ENCODE measurements around the gene OR51V1.

GRCh38 chr11:5151713-5152153 lies 48.7 kb downstream of the OR51V1 start:
- no peak for TF ChIP-seq POLR2A (IDR thresholded peaks at IDR 0.05; ENCODE audit: low read length)
- TF ChIP-seq, protein P1, sequence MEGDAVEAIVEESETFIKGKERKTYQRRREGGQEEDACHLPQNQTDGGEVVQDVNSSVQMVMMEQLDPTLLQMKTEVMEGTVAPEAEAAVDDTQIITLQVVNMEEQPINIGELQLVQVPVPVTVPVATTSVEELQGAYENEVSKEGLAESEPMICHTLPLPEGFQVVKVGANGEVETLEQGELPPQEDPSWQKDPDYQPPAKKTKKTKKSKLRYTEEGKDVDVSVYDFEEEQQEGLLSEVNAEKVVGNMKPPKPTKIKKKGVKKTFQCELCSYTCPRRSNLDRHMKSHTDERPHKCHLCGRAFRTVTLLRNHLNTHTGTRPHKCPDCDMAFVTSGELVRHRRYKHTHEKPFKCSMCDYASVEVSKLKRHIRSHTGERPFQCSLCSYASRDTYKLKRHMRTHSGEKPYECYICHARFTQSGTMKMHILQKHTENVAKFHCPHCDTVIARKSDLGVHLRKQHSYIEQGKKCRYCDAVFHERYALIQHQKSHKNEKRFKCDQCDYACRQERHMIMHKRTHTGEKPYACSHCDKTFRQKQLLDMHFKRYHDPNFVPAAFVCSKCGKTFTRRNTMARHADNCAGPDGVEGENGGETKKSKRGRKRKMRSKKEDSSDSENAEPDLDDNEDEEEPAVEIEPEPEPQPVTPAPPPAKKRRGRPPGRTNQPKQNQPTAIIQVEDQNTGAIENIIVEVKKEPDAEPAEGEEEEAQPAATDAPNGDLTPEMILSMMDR (IDR thresholded peaks at IDR 0.05), result no peak
- TF ChIP-seq POLR2AphosphoS2 (conservative IDR thresholded peaks at IDR 0.05; ENCODE audit: low read length), result no peak
- TF ChIP-seq MAZ (IDR thresholded peaks at IDR 0.05; ENCODE audit: borderline replicate concordance, low read depth, low read length), result no peak
- no peak for TF ChIP-seq RAD21 (conservative IDR thresholded peaks at IDR 0.05 in 1 of 2, IDR thresholded peaks at IDR 0.05 in 1 of 2)
- no peak for TF ChIP-seq ZNF302 (CRISPR knock-in tag; IDR thresholded peaks at IDR 0.05)
- no peak for TF ChIP-seq RFX5 (IDR thresholded peaks at IDR 0.05)
- TF ChIP-seq HEYL (CRISPR knock-in tag; IDR thresholded peaks at IDR 0.05), result no peak
- TF ChIP-seq ZSCAN20 (CRISPR knock-in tag; IDR thresholded peaks at IDR 0.05), result no peak
- no peak for TF ChIP-seq USF2 (IDR thresholded peaks at IDR 0.05)
- TF ChIP-seq MYC (IDR thresholded peaks at IDR 0.05; ENCODE audit: borderline replicate concordance, low read length), result no peak
- no peak for TF ChIP-seq KDM1A (IDR thresholded peaks at IDR 0.05; ENCODE audit: low read depth)
- TF ChIP-seq RCOR1 (IDR thresholded peaks at IDR 0.05; ENCODE audit: low read depth, low read length), result no peak
